ENCODE data around the gene SOX6. TPM values are rescaled to one million over a fixed set of nuclear protein-coding genes. Genes with fewer than 3 reads are reported as not detected.

The SOX6 gene
- polyA plus RNA-seq (2012; ENCODE audit: low read depth, missing spikeins), result 0.05 TPM

GRCh38 chr11:16356057-16356760 lies at the start of gene SOX6:
SOX6 (minus strand) TSS chr11:16356546; CDS start chr11:16341248, 15,298 bp downstream.
- no peak for TF ChIP-seq PAX5 (IDR thresholded peaks at IDR 0.05; ENCODE audit: insufficient read depth, low read length, severe bottlenecking)
- no peak for TF ChIP-seq POLR2AphosphoS5 (IDR thresholded peaks at IDR 0.05; ENCODE audit: low read depth, low read length)
- DNase-seq (ENCODE audit: insufficient read length, low spot score) (no peak), FAIRE-seq (no peak)

GRCh38 chr11:16404781-16405285 lies 48.5 kb upstream of the SOX6 start:
- FAIRE-seq (no peak), DNase-seq (ENCODE audit: insufficient read length, low spot score) (no peak)
- no peak for TF ChIP-seq PAX5 (IDR thresholded peaks at IDR 0.05; ENCODE audit: insufficient read depth, low read length, severe bottlenecking)
- no peak for TF ChIP-seq POLR2A (IDR thresholded peaks at IDR 0.05; ENCODE audit: low read depth, low read length)
- TF ChIP-seq POLR2AphosphoS5 (IDR thresholded peaks at IDR 0.05; ENCODE audit: low read depth, low read length), result no peak
- no peak for TF ChIP-seq TAF1 (IDR thresholded peaks at IDR 0.05; ENCODE audit: low read depth, low read length)

GRCh38 chr11:16403851-16404250 lies 47.5 kb upstream of the SOX6 start:
- no peak for DNase-seq (ENCODE audit: insufficient read length, low spot score)
- no peak for FAIRE-seq
- no peak for TF ChIP-seq SPI1 (IDR thresholded peaks at IDR 0.05; ENCODE audit: low read depth, low read length)
- TF ChIP-seq POLR2A (IDR thresholded peaks at IDR 0.05; ENCODE audit: low read depth, low read length), result no peak
- TF ChIP-seq POLR2AphosphoS5 (IDR thresholded peaks at IDR 0.05; ENCODE audit: low read depth, low read length), result no peak
- TF ChIP-seq POU2F2 (IDR thresholded peaks at IDR 0.05; ENCODE audit: low read depth, low read length), result no peak
- TF ChIP-seq TAF1 (IDR thresholded peaks at IDR 0.05; ENCODE audit: low read depth, low read length), result no peak
- TF ChIP-seq PAX5 (IDR thresholded peaks at IDR 0.05; ENCODE audit: insufficient read depth, low read length, severe bottlenecking), result no peak

- FAIRE-seq (no peak), DNase-seq (ENCODE audit: insufficient read length, low spot score) (no peak)
- TF ChIP-seq TAF1 (IDR thresholded peaks at IDR 0.05; ENCODE audit: low read depth, low read length), result no peak
- no peak for TF ChIP-seq POLR2A (IDR thresholded peaks at IDR 0.05; ENCODE audit: low read depth, low read length)
- no peak for TF ChIP-seq POU2F2 (IDR thresholded peaks at IDR 0.05; ENCODE audit: low read depth, low read length)
- TF ChIP-seq PAX5 (IDR thresholded peaks at IDR 0.05; ENCODE audit: insufficient read depth, low read length, severe bottlenecking), result no peak
- no peak for TF ChIP-seq POLR2AphosphoS5 (IDR thresholded peaks at IDR 0.05; ENCODE audit: low read depth, low read length)
- TF ChIP-seq SPI1 (IDR thresholded peaks at IDR 0.05; ENCODE audit: low read depth, low read length), result no peak
These were observed 47.1 kb upstream of the SOX6 start for GRCh38 chr11:16403448-16403803.

- no peak for FAIRE-seq
- TF ChIP-seq POLR2A (IDR thresholded peaks at IDR 0.05; ENCODE audit: low read depth, low read length) (no peak), POLR2AphosphoS5 (IDR thresholded peaks at IDR 0.05; ENCODE audit: low read depth, low read length) (no peak), POU2F2 (IDR thresholded peaks at IDR 0.05; ENCODE audit: low read depth, low read length) (no peak), PAX5 (IDR thresholded peaks at IDR 0.05; ENCODE audit: insufficient read depth, low read length, severe bottlenecking) (no peak), TAF1 (IDR thresholded peaks at IDR 0.05; ENCODE audit: low read depth, low read length) (no peak), SPI1 (IDR thresholded peaks at IDR 0.05; ENCODE audit: low read depth, low read length) (no peak)
- DNase-seq (ENCODE audit: insufficient read length, low spot score), result no peak
These were observed 46.5 kb upstream of the SOX6 start for GRCh38 chr11:16402654-16403447.

- DNase-seq (ENCODE audit: insufficient read length, low spot score) (no peak), FAIRE-seq (no peak)
- TF ChIP-seq POLR2A (IDR thresholded peaks at IDR 0.05; ENCODE audit: low read depth, low read length), result no peak
- TF ChIP-seq TAF1 (IDR thresholded peaks at IDR 0.05; ENCODE audit: low read depth, low read length), result no peak
- no peak for TF ChIP-seq POU2F2 (IDR thresholded peaks at IDR 0.05; ENCODE audit: low read depth, low read length)
- no peak for TF ChIP-seq PAX5 (IDR thresholded peaks at IDR 0.05; ENCODE audit: insufficient read depth, low read length, severe bottlenecking)
- TF ChIP-seq POLR2AphosphoS5 (IDR thresholded peaks at IDR 0.05; ENCODE audit: low read depth, low read length), result no peak
- no peak for TF ChIP-seq SPI1 (IDR thresholded peaks at IDR 0.05; ENCODE audit: low read depth, low read length)
These were observed 41.0 kb upstream of the SOX6 start for GRCh38 chr11:16397390-16397789.

GRCh38 chr11:16395601-16396000 lies 39.3 kb upstream of the SOX6 start:
- no peak for FAIRE-seq
- TF ChIP-seq PAX5 (IDR thresholded peaks at IDR 0.05; ENCODE audit: insufficient read depth, low read length, severe bottlenecking) (no peak), TAF1 (IDR thresholded peaks at IDR 0.05; ENCODE audit: low read depth, low read length) (no peak), POLR2A (IDR thresholded peaks at IDR 0.05; ENCODE audit: low read depth, low read length) (no peak), POLR2AphosphoS5 (IDR thresholded peaks at IDR 0.05; ENCODE audit: low read depth, low read length) (no peak), SPI1 (IDR thresholded peaks at IDR 0.05; ENCODE audit: low read depth, low read length) (no peak), POU2F2 (IDR thresholded peaks at IDR 0.05; ENCODE audit: low read depth, low read length) (no peak)
- no peak for DNase-seq (ENCODE audit: insufficient read length, low spot score)

- DNase-seq (ENCODE audit: insufficient read length, low spot score), result no peak
- TF ChIP-seq TAF1 (IDR thresholded peaks at IDR 0.05; ENCODE audit: low read depth, low read length), result no peak
- TF ChIP-seq POLR2A (IDR thresholded peaks at IDR 0.05; ENCODE audit: low read depth, low read length), result no peak
- TF ChIP-seq SPI1 (IDR thresholded peaks at IDR 0.05; ENCODE audit: low read depth, low read length), result no peak
- TF ChIP-seq POLR2AphosphoS5 (IDR thresholded peaks at IDR 0.05; ENCODE audit: low read depth, low read length), result no peak
- TF ChIP-seq PAX5 (IDR thresholded peaks at IDR 0.05; ENCODE audit: insufficient read depth, low read length, severe bottlenecking), result no peak
- no peak for TF ChIP-seq POU2F2 (IDR thresholded peaks at IDR 0.05; ENCODE audit: low read depth, low read length)
- no peak for FAIRE-seq
These were observed 38.6 kb upstream of the SOX6 start for GRCh38 chr11:16394947-16395346.

GRCh38 chr11:16393340-16393739 lies 37.0 kb upstream of the SOX6 start:
- FAIRE-seq, result no peak
- no peak for DNase-seq (ENCODE audit: insufficient read length, low spot score)
- TF ChIP-seq POLR2A (IDR thresholded peaks at IDR 0.05; ENCODE audit: low read depth, low read length), result no peak
- no peak for TF ChIP-seq POLR2AphosphoS5 (IDR thresholded peaks at IDR 0.05; ENCODE audit: low read depth, low read length)
- TF ChIP-seq PAX5 (IDR thresholded peaks at IDR 0.05; ENCODE audit: insufficient read depth, low read length, severe bottlenecking), result no peak
- TF ChIP-seq TAF1 (IDR thresholded peaks at IDR 0.05; ENCODE audit: low read depth, low read length), result no peak
- no peak for TF ChIP-seq POU2F2 (IDR thresholded peaks at IDR 0.05; ENCODE audit: low read depth, low read length)
- TF ChIP-seq SPI1 (IDR thresholded peaks at IDR 0.05; ENCODE audit: low read depth, low read length), result no peak

All from GM12891 (cell line).